ENCODE data around the gene OTUD1. TPM values are rescaled to one million over a fixed set of nuclear protein-coding genes. Genes with fewer than 3 reads are reported as not detected.

OTUD1 gene
- total and polyA plus RNA-seq, 2 experiments from 2014 or later = 31.7 to 38.5 TPM

DNA sequence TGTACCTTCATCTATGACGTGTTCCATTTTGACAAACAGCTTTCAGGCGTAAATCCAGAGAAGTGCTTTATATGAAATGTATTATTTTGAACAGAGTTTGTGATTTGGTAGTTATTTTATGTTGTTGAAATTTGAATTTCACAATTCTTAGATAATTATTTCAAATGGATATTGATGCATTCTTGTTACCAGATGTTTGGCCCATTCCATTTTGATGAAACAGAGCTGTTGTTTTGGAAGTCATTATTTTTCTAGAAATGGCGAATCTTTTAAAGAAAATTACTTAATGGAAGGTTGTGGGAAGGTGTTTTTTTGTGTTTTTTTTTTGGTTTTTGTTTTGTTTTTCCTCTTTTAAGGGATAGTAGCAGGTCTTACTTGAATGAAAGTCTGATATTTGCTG, 2.4 kb downstream of the OTUD1 start:
- TF ChIP-seq EZH2phosphoT487 (IDR thresholded peaks at IDR 0.05; ENCODE audit: low read depth, severe bottlenecking, unreplicated experiment) (no peak), EZH2 (IDR thresholded peaks at IDR 0.05; ENCODE audit: borderline replicate concordance) (no peak)
- TF ChIP-seq, protein P1, sequence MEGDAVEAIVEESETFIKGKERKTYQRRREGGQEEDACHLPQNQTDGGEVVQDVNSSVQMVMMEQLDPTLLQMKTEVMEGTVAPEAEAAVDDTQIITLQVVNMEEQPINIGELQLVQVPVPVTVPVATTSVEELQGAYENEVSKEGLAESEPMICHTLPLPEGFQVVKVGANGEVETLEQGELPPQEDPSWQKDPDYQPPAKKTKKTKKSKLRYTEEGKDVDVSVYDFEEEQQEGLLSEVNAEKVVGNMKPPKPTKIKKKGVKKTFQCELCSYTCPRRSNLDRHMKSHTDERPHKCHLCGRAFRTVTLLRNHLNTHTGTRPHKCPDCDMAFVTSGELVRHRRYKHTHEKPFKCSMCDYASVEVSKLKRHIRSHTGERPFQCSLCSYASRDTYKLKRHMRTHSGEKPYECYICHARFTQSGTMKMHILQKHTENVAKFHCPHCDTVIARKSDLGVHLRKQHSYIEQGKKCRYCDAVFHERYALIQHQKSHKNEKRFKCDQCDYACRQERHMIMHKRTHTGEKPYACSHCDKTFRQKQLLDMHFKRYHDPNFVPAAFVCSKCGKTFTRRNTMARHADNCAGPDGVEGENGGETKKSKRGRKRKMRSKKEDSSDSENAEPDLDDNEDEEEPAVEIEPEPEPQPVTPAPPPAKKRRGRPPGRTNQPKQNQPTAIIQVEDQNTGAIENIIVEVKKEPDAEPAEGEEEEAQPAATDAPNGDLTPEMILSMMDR (IDR thresholded peaks at IDR 0.05; ENCODE audit: poor library complexity) = no peak
- Histone ChIP-seq H3K27me3 (no peaks in the 10 kb centered on the region), H3K4me2 (peak overlapping the region; percentile 95), H3K79me2 (peaks cover 44% of the 10 kb centered on the region), H3K4me3 (peak overlapping the region; percentile 93), H2AFZ (no peak overlapping the region), H4K20me1 (ENCODE audit: insufficient read depth, poor library complexity, severe bottlenecking) (peaks cover 30% of the 10 kb centered on the region), H3K9me2 (replicated peaks; ENCODE audit: insufficient read depth) (no peaks in the 10 kb centered on the region), H3K36me3 (replicated peaks; ENCODE audit: insufficient read depth, low read depth) (no peaks in the 10 kb centered on the region), H3K27ac (peak overlapping the region; percentile 96), H3K9me3 (ENCODE audit: low read depth) (no peaks in the 10 kb centered on the region), H3K4me1 (ENCODE audit: insufficient read depth) (peaks cover 22% of the 10 kb centered on the region)
- WGBS (ENCODE audit: low lambda C conversion rate, missing lambda C conversion rate) = 91% methylated on average over 3 of the region's 3 CpGs
- no peak for DNase-seq (ENCODE audit: low spot score)

DNA sequence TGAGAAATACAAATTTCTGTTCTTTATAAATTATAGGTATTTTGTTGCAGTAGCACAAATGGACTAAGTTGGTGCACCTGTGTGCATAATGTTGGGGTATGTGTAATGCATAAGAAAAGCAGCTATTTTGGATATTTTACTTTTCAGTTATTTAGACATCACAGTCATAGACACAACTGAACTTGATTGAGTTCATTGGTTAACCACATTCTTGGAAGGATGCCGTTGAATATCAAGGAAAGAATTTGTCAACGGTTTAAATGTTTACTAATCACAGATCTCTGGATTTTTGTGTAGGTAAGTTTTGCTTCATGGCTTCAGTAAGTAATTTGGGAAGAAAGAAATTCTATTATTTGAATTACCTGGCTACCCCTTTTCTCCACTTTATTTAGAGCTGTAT, 4.1 kb downstream of the OTUD1 start:
- H4K20me1 ChIP-seq (ENCODE audit: insufficient read depth, poor library complexity, severe bottlenecking) = peaks cover 30% of the 10 kb centered on the region
- no peaks in the 10 kb centered on the region for H3K9me2 ChIP-seq (replicated peaks; ENCODE audit: insufficient read depth)
- H3K27me3 ChIP-seq = no peaks in the 10 kb centered on the region
- no peak overlapping the region for H2AFZ ChIP-seq
- DNase-seq (ENCODE audit: low spot score) = no peak
- H3K36me3 ChIP-seq (replicated peaks; ENCODE audit: insufficient read depth, low read depth) = no peaks in the 10 kb centered on the region
- WGBS (ENCODE audit: low lambda C conversion rate, missing lambda C conversion rate) = 87% methylated on average over 2 of the region's 2 CpGs
- no peak overlapping the region for H3K27ac ChIP-seq
- no peak overlapping the region for H3K4me3 ChIP-seq
- peak overlapping the region; percentile 95 for H3K4me2 ChIP-seq
- TF ChIP-seq, protein P1 (IDR thresholded peaks at IDR 0.05; ENCODE audit: poor library complexity) = no peak
- TF ChIP-seq EZH2phosphoT487 (IDR thresholded peaks at IDR 0.05; ENCODE audit: low read depth, severe bottlenecking, unreplicated experiment) = no peak
- TF ChIP-seq EZH2 (IDR thresholded peaks at IDR 0.05; ENCODE audit: borderline replicate concordance) = no peak
- peaks cover 44% of the 10 kb centered on the region for H3K79me2 ChIP-seq
- no peaks in the 10 kb centered on the region for H3K9me3 ChIP-seq (ENCODE audit: low read depth)
- peaks cover 22% of the 10 kb centered on the region for H3K4me1 ChIP-seq (ENCODE audit: insufficient read depth)

DNA sequence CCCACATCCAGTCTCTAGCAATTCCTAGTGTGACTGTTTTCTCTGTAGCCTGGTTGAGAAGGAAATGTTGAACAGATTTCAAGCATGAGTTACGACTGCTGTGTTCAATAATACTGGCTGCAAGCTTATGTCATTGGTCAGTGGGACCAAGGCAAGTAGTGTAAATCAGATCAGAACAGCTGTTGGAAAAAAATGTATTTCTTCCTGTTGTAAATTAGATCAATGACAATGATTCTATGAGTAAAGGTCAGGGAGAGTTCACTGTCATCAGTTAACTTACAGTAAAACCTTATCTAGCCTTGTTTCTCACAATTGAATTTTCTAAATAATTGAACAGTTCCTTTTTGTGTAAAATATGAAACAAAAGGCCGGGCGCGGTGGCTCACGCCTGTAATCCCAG, 6.7 kb downstream of the OTUD1 start:
- Histone ChIP-seq H2AFZ (no peak overlapping the region), H3K4me3 (no peak overlapping the region), H3K4me1 (ENCODE audit: insufficient read depth) (peaks cover 22% of the 10 kb centered on the region), H3K79me2 (peaks cover 36% of the 10 kb centered on the region), H3K9me2 (replicated peaks; ENCODE audit: insufficient read depth) (no peaks in the 10 kb centered on the region), H3K27ac (no peak overlapping the region), H3K27me3 (no peaks in the 10 kb centered on the region), H3K9me3 (ENCODE audit: low read depth) (no peaks in the 10 kb centered on the region), H3K4me2 (no peak overlapping the region), H3K36me3 (replicated peaks; ENCODE audit: insufficient read depth, low read depth) (no peaks in the 10 kb centered on the region), H4K20me1 (ENCODE audit: insufficient read depth, poor library complexity, severe bottlenecking) (peaks cover 25% of the 10 kb centered on the region)
- DNase-seq (ENCODE audit: low spot score) = no peak
- 82% methylated on average over 5 of the region's 5 CpGs for whole genome bisulfite sequencing (ENCODE audit: low lambda C conversion rate, missing lambda C conversion rate)
- TF ChIP-seq EZH2phosphoT487 (IDR thresholded peaks at IDR 0.05; ENCODE audit: low read depth, severe bottlenecking, unreplicated experiment) = no peak
- TF ChIP-seq, protein P1 (IDR thresholded peaks at IDR 0.05; ENCODE audit: poor library complexity) = no peak
- TF ChIP-seq EZH2 (IDR thresholded peaks at IDR 0.05; ENCODE audit: borderline replicate concordance) = no peak

DNA sequence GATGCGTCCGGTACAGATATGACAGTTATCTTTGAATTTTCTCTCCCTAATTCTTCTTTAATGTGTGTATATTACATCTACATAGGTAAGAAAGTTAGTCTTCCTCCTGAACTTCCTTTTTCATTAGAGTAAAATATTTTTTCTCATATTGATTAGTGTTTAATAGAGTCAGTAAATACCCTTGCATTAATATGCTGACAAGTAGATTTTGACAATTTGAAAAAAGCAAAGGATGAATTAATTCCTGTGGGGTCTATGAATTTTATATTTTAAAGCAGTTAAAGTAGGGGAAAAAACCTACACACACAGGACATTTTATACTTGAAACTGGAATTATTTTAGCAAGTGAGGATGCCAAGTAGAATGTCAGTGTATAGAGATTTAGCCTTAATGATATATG, 9.4 kb downstream of the OTUD1 start:
- WGBS (ENCODE audit: low lambda C conversion rate, missing lambda C conversion rate) = 95% methylated on average over 2 of the region's 2 CpGs
- no peak overlapping the region for H3K27ac ChIP-seq

More for the DNA sequence above, 9.4 kb downstream of the OTUD1 start:
- Histone ChIP-seq H3K9me2 (replicated peaks; ENCODE audit: insufficient read depth) (no peaks in the 10 kb centered on the region), H3K4me1 (ENCODE audit: insufficient read depth) (no peaks in the 10 kb centered on the region), H3K4me2 (no peak overlapping the region), H3K4me3 (no peak overlapping the region), H3K9me3 (ENCODE audit: low read depth) (no peaks in the 10 kb centered on the region), H3K27me3 (no peaks in the 10 kb centered on the region), H4K20me1 (ENCODE audit: insufficient read depth, poor library complexity, severe bottlenecking) (no peaks in the 10 kb centered on the region), H2AFZ (no peak overlapping the region), H3K36me3 (replicated peaks; ENCODE audit: insufficient read depth, low read depth) (no peaks in the 10 kb centered on the region), H3K79me2 (peaks cover 9% of the 10 kb centered on the region)
- TF ChIP-seq EZH2phosphoT487 (IDR thresholded peaks at IDR 0.05; ENCODE audit: low read depth, severe bottlenecking, unreplicated experiment) (no peak), EZH2 (IDR thresholded peaks at IDR 0.05; ENCODE audit: borderline replicate concordance) (no peak)
- TF ChIP-seq, protein P1 (IDR thresholded peaks at IDR 0.05; ENCODE audit: poor library complexity) = no peak
- DNase-seq (ENCODE audit: low spot score) = no peak

All from hepatocyte (in vitro differentiated cells).